DMS79 treated with DMSO at 0.1 percent for 48 hours (cell line): Measurements from ENCODE around the gene MOCS2.
"Not testable (repeated sequence)": the region's sequence is repeated elsewhere in the genome, so short reads cannot be mapped to it uniquely, and the experiment has no call there.

Experiments used
- DNase-seq: peaks from one replicate; lab custom pipeline; 2025; lab: John Stamatoyannopoulos, UW

The MOCS2 gene, protein sequence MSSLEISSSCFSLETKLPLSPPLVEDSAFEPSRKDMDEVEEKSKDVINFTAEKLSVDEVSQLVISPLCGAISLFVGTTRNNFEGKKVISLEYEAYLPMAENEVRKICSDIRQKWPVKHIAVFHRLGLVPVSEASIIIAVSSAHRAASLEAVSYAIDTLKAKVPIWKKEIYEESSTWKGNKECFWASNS

DNA sequence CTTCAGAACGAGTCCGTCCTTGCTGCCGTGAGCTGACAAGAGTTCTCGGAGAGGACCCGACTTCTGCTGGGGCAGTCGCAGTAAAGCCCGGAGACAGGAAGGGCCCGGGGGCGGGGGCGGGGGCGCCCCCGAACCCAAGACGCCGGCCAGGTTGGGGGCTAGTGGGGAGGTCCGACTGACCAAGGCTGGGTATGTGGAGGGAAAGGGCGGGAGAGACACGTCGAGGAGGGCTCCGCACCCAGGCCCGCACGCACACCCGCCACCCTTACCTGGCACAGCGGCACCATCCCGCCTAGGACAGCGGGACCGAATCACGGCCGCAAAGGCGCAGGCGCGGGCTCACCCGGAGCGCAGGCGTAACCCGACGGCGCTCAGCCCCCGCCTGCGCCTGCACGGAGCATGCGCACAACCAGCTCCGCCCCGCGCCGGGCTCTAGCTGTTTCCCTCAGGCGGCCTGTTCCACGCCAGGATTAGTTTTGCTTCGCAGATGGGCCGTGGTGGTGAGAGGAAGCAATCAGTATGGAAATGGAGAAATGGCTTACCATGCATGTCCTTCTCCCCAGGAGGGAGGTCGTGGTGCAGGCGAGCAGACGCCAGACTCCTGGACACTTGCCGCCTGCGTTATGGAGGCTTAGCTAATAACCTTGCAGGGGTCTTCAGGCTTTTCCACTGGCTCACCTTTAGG, at the start of gene MOCS2:
Gene MOCS2, minus strand, starts transcription at position 315 of the 685 bp plus-strand sequence. CDS start 2,583 bp downstream, outside the sequence.
- peak; percentile 50 for DNase-seq

- no peak for DNase-seq
These were observed 42.3 kb upstream of the MOCS2 start for GRCh38 chr5:53151713-53152458.

- DNase-seq, result no peak
These were observed 23.5 kb upstream of the MOCS2 start for GRCh38 chr5:53133020-53133419.

GRCh38 chr5:53130266-53130665, 20.7 kb upstream of the MOCS2 start:
- no peak for DNase-seq

DNA sequence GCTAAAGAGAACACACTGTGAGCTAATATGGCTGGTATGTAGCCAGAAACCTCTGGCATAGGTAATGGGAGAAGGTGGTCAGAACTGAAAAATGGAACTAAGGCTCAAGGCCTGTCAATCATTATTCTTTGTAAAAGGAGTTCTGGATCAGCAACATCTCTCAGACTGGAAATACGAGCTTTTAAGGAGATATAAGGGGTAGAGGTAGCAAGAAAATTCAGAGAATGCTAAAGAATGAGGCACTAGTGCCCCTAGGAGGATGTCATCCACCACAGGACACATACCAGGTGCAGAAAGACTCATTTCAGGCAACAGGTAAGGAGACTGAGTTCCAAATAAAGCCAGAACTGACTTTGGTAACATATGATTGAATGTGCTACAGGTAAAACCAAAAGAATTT, 18.9 kb upstream of the MOCS2 start:
- no peak for DNase-seq

GRCh38 chr5:53127107-53127506, 17.6 kb upstream of the MOCS2 start:
- DNase-seq, result no peak

DNA sequence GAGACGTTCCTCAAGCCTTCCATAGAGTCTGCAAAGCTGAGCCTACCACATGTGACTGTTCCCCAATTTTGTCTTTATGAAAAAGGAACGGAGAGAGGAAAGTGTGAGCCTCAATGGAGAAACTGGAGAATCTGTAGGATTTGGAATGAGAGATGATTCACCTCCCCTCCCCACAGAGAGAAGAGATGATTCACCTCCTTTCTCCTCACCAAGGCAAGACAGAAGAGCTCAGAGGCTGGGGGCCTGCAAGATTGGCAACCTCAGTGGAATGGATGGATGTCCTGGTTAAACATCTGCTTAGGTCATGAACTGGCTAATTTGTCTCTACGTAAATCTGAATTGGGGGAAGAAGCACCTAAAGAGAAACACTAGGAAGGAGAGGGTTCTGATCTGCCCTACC, 17.0 kb upstream of the MOCS2 start:
- DNase-seq, result no peak

DNA sequence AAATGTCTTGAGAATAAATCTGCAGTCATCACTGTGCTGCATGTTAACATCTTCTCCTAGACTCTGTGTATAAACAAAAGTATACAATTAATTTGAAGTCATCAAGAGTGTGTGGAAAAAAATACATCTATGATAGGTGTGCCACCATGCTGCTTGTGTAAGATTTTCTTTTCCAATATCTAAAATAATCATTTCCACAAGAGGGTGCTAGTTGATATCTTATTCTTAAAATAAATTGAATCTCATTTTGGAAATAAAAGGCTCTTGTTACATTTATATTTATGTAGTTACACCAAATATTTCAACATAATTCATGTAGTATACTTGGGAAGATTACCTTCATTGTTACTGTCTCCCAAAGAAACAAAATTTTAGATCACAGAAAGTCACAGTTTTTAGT, 14.1 kb upstream of the MOCS2 start:
- no peak for DNase-seq

DNA sequence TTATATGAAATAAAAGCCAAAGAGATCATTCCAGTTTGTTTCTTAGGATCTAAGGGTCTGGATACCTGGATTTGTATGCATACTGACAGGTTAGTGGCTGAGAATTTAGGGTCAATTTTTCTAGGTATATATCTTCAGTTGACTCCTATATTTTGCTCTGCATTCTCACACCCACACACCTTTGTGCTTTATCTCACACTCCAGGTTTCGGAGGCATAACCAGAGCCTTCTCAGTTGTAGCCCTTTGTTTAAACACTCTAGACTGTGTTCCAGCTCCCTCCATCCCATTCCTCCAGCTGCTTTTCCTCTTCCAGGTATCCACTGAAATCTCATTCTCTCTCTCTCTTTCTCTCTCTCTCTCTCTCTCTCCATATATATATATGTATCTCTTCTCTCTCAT, 10.6 kb upstream of the MOCS2 start:
- no peak for DNase-seq

- DNase-seq, result no peak
These were observed 9.3 kb upstream of the MOCS2 start for GRCh38 chr5:53118879-53119278.

GRCh38 chr5:53116597-53116996, 7.0 kb upstream of the MOCS2 start:
- DNase-seq, result no peak

GRCh38 chr5:53114988-53115387, 5.4 kb upstream of the MOCS2 start:
- DNase-seq, result no peak

- no peak for DNase-seq
These were observed 4.4 kb upstream of the MOCS2 start for GRCh38 chr5:53113947-53114346.

DNA sequence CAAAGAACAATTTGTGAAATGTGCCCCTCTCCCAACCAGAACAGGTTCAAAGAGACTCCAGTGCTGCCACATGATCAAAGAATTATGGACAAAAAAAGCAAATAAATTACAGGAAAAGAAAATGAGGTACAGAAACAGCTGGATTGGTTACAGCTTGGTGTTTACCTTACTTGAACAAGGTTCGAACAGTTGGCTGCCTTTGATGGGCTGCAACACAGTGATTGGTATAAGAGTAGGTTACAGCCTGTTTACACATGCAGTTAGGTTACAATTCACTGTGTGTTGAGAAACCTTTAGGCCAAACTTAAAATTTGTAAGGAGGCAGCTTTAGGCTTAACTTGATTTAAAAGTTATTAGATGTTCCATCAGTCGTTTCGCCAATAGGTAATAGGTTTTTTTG, 3.4 kb upstream of the MOCS2 start:
- no peak for DNase-seq

- DNase-seq, result not testable (repeated sequence)
These were observed 2.8 kb upstream of the MOCS2 start for GRCh38 chr5:53112307-53112706.

GRCh38 chr5:53111139-53111538, 1.6 kb upstream of the MOCS2 start:
- no peak for DNase-seq

- DNase-seq, result no peak
These were observed 599 bp upstream of the MOCS2 start for GRCh38 chr5:53110156-53110555.

DNA sequence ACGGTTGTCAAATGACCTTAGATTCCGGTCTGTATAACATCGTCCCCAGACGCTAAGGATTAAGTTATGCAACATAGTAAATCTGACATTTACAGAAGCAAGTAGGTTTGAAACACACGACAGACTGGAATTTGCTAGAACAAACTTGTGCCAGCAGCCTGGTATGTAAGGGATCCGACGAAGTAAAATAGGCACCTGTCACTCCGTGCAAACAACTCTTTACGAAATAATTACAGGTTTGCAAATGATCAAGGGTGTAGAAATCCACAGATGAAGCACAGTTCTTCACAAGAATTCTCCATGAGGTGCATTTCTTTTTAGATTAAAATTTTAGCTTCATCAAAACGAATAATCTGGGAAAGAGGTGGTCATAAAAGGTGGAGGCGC, 508 bp downstream of the MOCS2 start:
- DNase-seq, result no peak

- no peak for DNase-seq
These were observed 3.8 kb downstream of the MOCS2 start for GRCh38 chr5:53105611-53106300.

DNA sequence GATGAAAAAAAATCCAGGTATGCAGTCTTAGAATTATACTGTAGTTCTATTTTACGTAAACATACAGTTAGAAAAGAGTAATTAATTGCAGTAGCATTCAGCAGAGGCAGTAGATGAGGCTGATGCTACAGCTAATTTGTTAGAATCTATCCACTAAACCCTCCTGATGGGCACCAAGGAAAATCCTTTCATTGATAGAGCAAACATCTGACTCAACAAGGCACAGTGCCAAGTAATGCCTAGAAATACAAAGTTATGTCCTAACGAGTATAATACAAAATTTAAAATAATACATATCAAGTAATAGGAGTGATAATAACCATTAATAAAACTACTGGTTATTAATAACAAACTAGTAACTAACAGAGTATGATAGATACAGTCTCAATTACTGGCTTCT, 9.0 kb downstream of the MOCS2 start:
- no peak for DNase-seq

- DNase-seq, result no peak
These were observed 10.0 kb downstream of the MOCS2 start for GRCh38 chr5:53099546-53099945.

- DNase-seq, result peak; percentile 28
These were observed 13.5 kb downstream of the MOCS2 start for GRCh38 chr5:53095931-53096525.
